ENCODE data around the gene TRIM50.

DNA sequence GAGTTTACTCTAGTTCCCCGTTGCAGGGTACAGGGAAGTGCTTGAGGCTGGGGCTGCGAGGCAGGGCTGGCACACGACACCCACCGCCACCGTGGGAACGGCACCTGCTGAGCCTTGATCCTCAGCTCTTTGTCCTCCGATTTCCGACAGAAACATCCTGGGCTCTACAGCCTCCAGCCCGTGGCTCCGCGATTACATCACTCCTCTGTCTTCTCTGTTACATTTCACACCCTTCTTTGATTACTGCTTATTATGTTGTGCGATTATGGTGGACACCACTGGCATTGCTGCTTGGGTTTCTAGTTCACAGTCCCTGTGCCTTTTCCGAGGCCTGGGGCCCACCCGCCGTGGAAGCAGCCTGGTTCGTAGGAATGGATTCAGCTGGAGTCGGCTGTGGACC lies 26.9 kb upstream of the TRIM50 start:
- TF ChIP-seq, protein P1, sequence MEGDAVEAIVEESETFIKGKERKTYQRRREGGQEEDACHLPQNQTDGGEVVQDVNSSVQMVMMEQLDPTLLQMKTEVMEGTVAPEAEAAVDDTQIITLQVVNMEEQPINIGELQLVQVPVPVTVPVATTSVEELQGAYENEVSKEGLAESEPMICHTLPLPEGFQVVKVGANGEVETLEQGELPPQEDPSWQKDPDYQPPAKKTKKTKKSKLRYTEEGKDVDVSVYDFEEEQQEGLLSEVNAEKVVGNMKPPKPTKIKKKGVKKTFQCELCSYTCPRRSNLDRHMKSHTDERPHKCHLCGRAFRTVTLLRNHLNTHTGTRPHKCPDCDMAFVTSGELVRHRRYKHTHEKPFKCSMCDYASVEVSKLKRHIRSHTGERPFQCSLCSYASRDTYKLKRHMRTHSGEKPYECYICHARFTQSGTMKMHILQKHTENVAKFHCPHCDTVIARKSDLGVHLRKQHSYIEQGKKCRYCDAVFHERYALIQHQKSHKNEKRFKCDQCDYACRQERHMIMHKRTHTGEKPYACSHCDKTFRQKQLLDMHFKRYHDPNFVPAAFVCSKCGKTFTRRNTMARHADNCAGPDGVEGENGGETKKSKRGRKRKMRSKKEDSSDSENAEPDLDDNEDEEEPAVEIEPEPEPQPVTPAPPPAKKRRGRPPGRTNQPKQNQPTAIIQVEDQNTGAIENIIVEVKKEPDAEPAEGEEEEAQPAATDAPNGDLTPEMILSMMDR (IDR thresholded peaks at IDR 0.05; ENCODE audit: borderline replicate concordance, extremely low read depth, low read length, poor library complexity, severe bottlenecking), result no peak
- TF ChIP-seq EZH2 (IDR thresholded peaks at IDR 0.05; ENCODE audit: borderline replicate concordance, low read depth, low read length, severe bottlenecking), result no peak

Measured in DND-41 (cell line).